OCI-LY3 (cell line): ENCODE data around the gene IZUMO2.
"Not testable (repeated sequence)": the region's sequence is repeated elsewhere in the genome, so short reads cannot be mapped to it uniquely, and the experiment has no call there.

Experiments
- H2AFZ ChIP-seq: fragments of 200-600, 300-600 bp; shearing (Covaris generic); 2 replicates; pipeline ENCODE4 v1.6.0; 2014; ENCODE audit warnings: antibody characterized with exemption, low read depth, low read length
- H3K27ac ChIP-seq: fragments of 200-600, 300-600 bp; sonication (generic); 2 replicates; pipeline ENCODE4 v1.5.1; 2014; ENCODE audit warnings: mild to moderate bottlenecking, low read length, moderate library complexity, mixed read lengths
- H3K27me3 ChIP-seq: fragments of 200-600, 300-600 bp; sonication (generic); 2 replicates; pipeline ENCODE4 v1.6.1; 2014; ENCODE audit warnings: low read depth, low read length, mixed read lengths
- H3K36me3 ChIP-seq: fragments of 200-600, 300-600 bp; sonication (generic); replicated peaks from 2 replicates; pipeline ENCODE3; 2014; ENCODE audit warnings: low read depth, low read length, mixed read lengths
- H3K4me1 ChIP-seq: fragments of 300-600, 200-600 bp; sonication (generic); 2 replicates; pipeline ENCODE4 v1.6.1; 2014; ENCODE audit warnings: low read length, mixed read lengths
- H3K4me2 ChIP-seq: fragments of 200-600, 300-600 bp; sonication (generic); 2 replicates; pipeline ENCODE4 v1.6.1; 2014; ENCODE audit warnings: low read length, mixed read lengths
- H3K4me3 ChIP-seq: fragments of 300-600, 200-600 bp; sonication (generic); 2 replicates; pipeline ENCODE4 v1.5.1; 2014; ENCODE audit warnings: antibody characterized with exemption, mild to moderate bottlenecking, low read length, moderate library complexity
- H3K79me2 ChIP-seq: fragments of 300-600, 200-600 bp; shearing (Covaris generic); 2 replicates; pipeline ENCODE4 v1.6.1; 2014; ENCODE audit warnings: mild to moderate bottlenecking, low read length, mixed read lengths
- H3K9ac ChIP-seq: fragments of 300-600, 200-600 bp; shearing (Covaris generic); 2 replicates; pipeline ENCODE4 v1.6.0; 2014; ENCODE audit warnings: mild to moderate bottlenecking, low read length, moderate library complexity
- H3K9me3 ChIP-seq: fragments of 200-600, 300-600 bp; shearing (Covaris generic); 2 replicates; pipeline ENCODE4 v1.6.1; 2014; ENCODE audit warnings: low read length, mixed read lengths; ENCODE audit not compliant: insufficient read depth
- H4K20me1 ChIP-seq: fragments of 200-600, 300-600 bp; sonication (generic); 2 replicates; pipeline ENCODE4 v1.6.1; 2016; ENCODE audit warnings: low read length, mixed read lengths; ENCODE audit not compliant: insufficient read depth
- CTCF ChIP-seq: fragments of 200-600, 300-600 bp; sonication (generic); IDR thresholded peaks from 2 replicates; pipeline ENCODE4 v1.5.1; 2014; ENCODE audit warnings: antibody characterized with exemption, low read length, low read depth
- EZH2phosphoT487 ChIP-seq: fragments of 200-600 bp; shearing (Covaris generic); IDR thresholded peaks from 2 replicates; pipeline ENCODE4 v1.6.1; 2018; ENCODE audit warnings: antibody characterized with exemption, mixed run types, low read depth

IZUMO2 gene

GRCh38 chr19:50152578-50152977 is 10.5 kb downstream of the IZUMO2 start:
- Histone ChIP-seq H3K27ac (no peak overlapping the region), H3K79me2 (no peaks in the 10 kb centered on the region), H3K27me3 (peaks cover 34% of the 10 kb centered on the region), H3K9me3 (no peaks in the 10 kb centered on the region), H3K36me3 (no peaks in the 10 kb centered on the region), H3K4me3 (no peak overlapping the region), H2AFZ (no peak overlapping the region), H3K4me2 (no peak overlapping the region), H4K20me1 (no peaks in the 10 kb centered on the region), H3K4me1 (no peaks in the 10 kb centered on the region), H3K9ac (no peak overlapping the region)
- no peak for TF ChIP-seq EZH2phosphoT487
- no peak for TF ChIP-seq CTCF

- peaks cover 24% of the 10 kb centered on the region for H3K27me3 ChIP-seq
- H3K4me3 ChIP-seq, result no peak overlapping the region
- no peak overlapping the region for H3K9ac ChIP-seq
- no peaks in the 10 kb centered on the region for H3K79me2 ChIP-seq
- TF ChIP-seq EZH2phosphoT487, result no peak
- TF ChIP-seq CTCF, result no peak
- H4K20me1 ChIP-seq, result no peaks in the 10 kb centered on the region
- H3K36me3 ChIP-seq, result no peaks in the 10 kb centered on the region
- no peaks in the 10 kb centered on the region for H3K9me3 ChIP-seq
- no peak overlapping the region for H3K4me2 ChIP-seq
- H2AFZ ChIP-seq, result no peak overlapping the region
- H3K4me1 ChIP-seq, result no peaks in the 10 kb centered on the region
- no peak overlapping the region for H3K27ac ChIP-seq
Observed at GRCh38 chr19:50148528-50148927, 14.6 kb downstream of the IZUMO2 start.

GRCh38 chr19:50147462-50148423 is 15.3 kb downstream of the IZUMO2 start:
- H3K9me3 ChIP-seq, result no peaks in the 10 kb centered on the region
- no peak overlapping the region for H2AFZ ChIP-seq
- peaks cover 22% of the 10 kb centered on the region for H3K27me3 ChIP-seq
- H3K4me2 ChIP-seq, result no peak overlapping the region
- no peaks in the 10 kb centered on the region for H3K36me3 ChIP-seq
- H3K4me3 ChIP-seq, result no peak overlapping the region
- no peak for TF ChIP-seq EZH2phosphoT487
- TF ChIP-seq CTCF, result no peak
- H3K79me2 ChIP-seq, result no peaks in the 10 kb centered on the region
- H3K9ac ChIP-seq, result no peak overlapping the region
- H3K27ac ChIP-seq, result no peak overlapping the region
- no peaks in the 10 kb centered on the region for H3K4me1 ChIP-seq
- H4K20me1 ChIP-seq, result no peaks in the 10 kb centered on the region

- not testable (repeated sequence) for H3K79me2 ChIP-seq, H3K4me3 ChIP-seq, H4K20me1 ChIP-seq, H3K27ac ChIP-seq, H2AFZ ChIP-seq, H3K4me1 ChIP-seq, H3K9ac ChIP-seq, H3K9me3 ChIP-seq, H3K36me3 ChIP-seq, H3K4me2 ChIP-seq, H3K27me3 ChIP-seq
Observed at GRCh38 chr19:50141921-50142320, 21.2 kb downstream of the IZUMO2 start.

GRCh38 chr19:50140118-50140845 is 22.8 kb downstream of the IZUMO2 start:
- not testable (repeated sequence) for H3K27ac ChIP-seq, H3K4me3 ChIP-seq, H3K79me2 ChIP-seq, H4K20me1 ChIP-seq, H2AFZ ChIP-seq, H3K4me2 ChIP-seq, H3K36me3 ChIP-seq, H3K9ac ChIP-seq, H3K4me1 ChIP-seq, H3K9me3 ChIP-seq
- peaks cover 13% of the 10 kb centered on the region for H3K27me3 ChIP-seq
